ENCODE data around the gene CHMP5.

The CHMP5 gene

GRCh38 chr9:33232815-33233214 lies 32.0 kb upstream of the CHMP5 start:
- H3K4ac ChIP-seq (ENCODE audit: low read length), result no peak overlapping the region
- H3K4me3 ChIP-seq (ENCODE audit: low read length in 2 of 2), result no peak overlapping the region
- peaks cover 0 to 21% (median 3%) of the 10 kb centered on the region in 3 experiments for H3K27me3 ChIP-seq (ENCODE audit: control insufficient read depth in 3 of 3, insufficient read depth in 3 of 3, low read depth in 1 of 3, low read length in 3 of 3)
- no peak overlapping the region for H3K4me2 ChIP-seq (ENCODE audit: insufficient read depth, low read length, poor library complexity, severe bottlenecking)
- DNase-seq (ENCODE audit: low spot score), result no peak
- no peaks in the 10 kb centered on the region for H3K9me3 ChIP-seq (replicated peaks in 1 of 2; ENCODE audit: control insufficient read depth in 2 of 2, insufficient read depth in 1 of 2, low read depth in 1 of 2, low read length in 2 of 2)
- no peak overlapping the region for H4K8ac ChIP-seq (ENCODE audit: low read depth, low read length)
- H2AFZ ChIP-seq (ENCODE audit: low read length), result no peak overlapping the region
- no peak overlapping the region for H2AK5ac ChIP-seq (ENCODE audit: low read depth, low read length)
- no peak overlapping the region for H3K23ac ChIP-seq (ENCODE audit: low read depth, low read length, poor library complexity)
- no peak overlapping the region for H2BK15ac ChIP-seq (ENCODE audit: low read length)
- no peaks in the 10 kb centered on the region for H3K79me1 ChIP-seq (ENCODE audit: low read depth, low read length)
- H3K4me1 ChIP-seq (ENCODE audit: control insufficient read depth in 2 of 2, insufficient read depth in 1 of 2, low read depth in 1 of 2, low read length in 2 of 2), result peaks cover 0 to 2% of the 10 kb centered on the region in 2 donors
- no peaks in the 10 kb centered on the region for H3K36me3 ChIP-seq (replicated peaks in 1 of 2; ENCODE audit: control insufficient read depth in 2 of 2, insufficient read depth in 2 of 2, low read length in 2 of 2)
- H3K27ac ChIP-seq (replicated peaks; ENCODE audit: low read length), result no peak overlapping the region
- no peak overlapping the region for H3K9ac ChIP-seq (ENCODE audit: low read depth, low read length, poor library complexity)
- no peak overlapping the region for H2BK12ac ChIP-seq (ENCODE audit: low read length)
- no peak overlapping the region for H2BK5ac ChIP-seq (ENCODE audit: low read length)
- WGBS, 2 donors (ENCODE audit: extremely low coverage in 2 of 2, insufficient read length in 2 of 2, insufficient replicate concordance in 1 of 2), result no CpG with 5 or more reads among the region's 6 CpGs
- H3K18ac ChIP-seq (ENCODE audit: low read length), result no peak overlapping the region
- no peak overlapping the region for H4K91ac ChIP-seq (ENCODE audit: low read depth, low read length, poor library complexity)
- H2BK120ac ChIP-seq (ENCODE audit: low read depth, low read length), result no peak overlapping the region
- no peak overlapping the region for H3K14ac ChIP-seq (ENCODE audit: low read length)

DNA sequence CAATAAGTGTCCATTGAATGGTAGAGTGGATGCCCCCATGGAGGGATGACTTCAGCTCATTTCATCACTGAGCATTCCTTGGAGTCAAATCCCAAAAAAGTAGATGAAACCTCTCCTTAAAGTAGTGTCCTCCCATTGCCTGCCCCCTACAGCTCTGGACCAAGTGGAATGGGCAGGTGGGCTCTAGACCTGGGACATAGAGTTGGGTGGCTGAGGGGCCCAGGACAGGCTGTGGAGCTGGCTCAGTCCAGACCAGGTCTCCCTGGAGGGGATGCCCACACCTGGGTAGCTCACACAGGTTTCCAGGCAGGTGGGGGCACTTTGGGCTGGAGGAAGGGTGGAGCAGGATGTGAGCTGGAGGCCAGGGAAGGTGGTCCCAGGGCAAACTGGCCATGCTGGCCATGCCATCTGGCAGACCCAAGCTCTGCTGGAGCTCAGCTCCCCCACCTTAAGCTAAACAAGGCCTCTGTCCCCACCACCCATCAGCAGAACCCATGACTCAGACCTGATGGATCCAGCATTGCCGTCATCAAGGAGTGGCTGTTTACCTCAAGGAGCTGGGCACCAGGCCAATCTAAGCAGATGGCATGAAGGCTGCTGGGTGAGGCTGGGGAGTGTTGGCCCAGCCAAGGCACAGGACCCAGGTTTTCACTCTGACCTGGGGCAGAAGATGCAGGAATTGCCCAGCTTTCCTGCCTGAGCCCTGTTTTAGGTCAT lies 31.1 kb upstream of the CHMP5 start:
- H3K4ac ChIP-seq (ENCODE audit: low read length), result peak overlapping the region; percentile 17
- H2AK5ac ChIP-seq (ENCODE audit: low read depth, low read length), result no peak overlapping the region
- no peak overlapping the region for H3K18ac ChIP-seq (ENCODE audit: low read length)
- no peak for DNase-seq (ENCODE audit: low spot score)
- H4K91ac ChIP-seq (ENCODE audit: low read depth, low read length, poor library complexity), result no peak overlapping the region
- H2BK12ac ChIP-seq (ENCODE audit: low read length), result no peak overlapping the region
- no peak overlapping the region for H3K14ac ChIP-seq (ENCODE audit: low read length)
- no peak overlapping the region for H2AFZ ChIP-seq (ENCODE audit: low read length)
- no peaks in the 10 kb centered on the region for H3K9me3 ChIP-seq (replicated peaks in 1 of 2; ENCODE audit: control insufficient read depth in 2 of 2, insufficient read depth in 1 of 2, low read depth in 1 of 2, low read length in 2 of 2)
- H3K9ac ChIP-seq (ENCODE audit: low read depth, low read length, poor library complexity), result no peak overlapping the region
- no peaks in the 10 kb centered on the region for H3K36me3 ChIP-seq (replicated peaks in 1 of 2; ENCODE audit: control insufficient read depth in 2 of 2, insufficient read depth in 2 of 2, low read length in 2 of 2)
- no peak overlapping the region for H3K27ac ChIP-seq (replicated peaks; ENCODE audit: low read length)
- H3K4me3 ChIP-seq (ENCODE audit: low read length in 2 of 2), result no peak overlapping the region
- no peak overlapping the region for H2BK5ac ChIP-seq (ENCODE audit: low read length)
- no peaks in the 10 kb centered on the region for H3K79me1 ChIP-seq (ENCODE audit: low read depth, low read length)
- no CpG with 5 or more reads among the region's 1 CpG for WGBS, 2 donors (ENCODE audit: extremely low coverage in 2 of 2, insufficient read length in 2 of 2, insufficient replicate concordance in 1 of 2)
- H4K8ac ChIP-seq (ENCODE audit: low read depth, low read length), result no peak overlapping the region
- no peak overlapping the region for H2BK120ac ChIP-seq (ENCODE audit: low read depth, low read length)
- peak overlapping the region; percentile 20 for H3K23ac ChIP-seq (ENCODE audit: low read depth, low read length, poor library complexity)
- H3K27me3 ChIP-seq (ENCODE audit: control insufficient read depth in 3 of 3, insufficient read depth in 3 of 3, low read depth in 1 of 3, low read length in 3 of 3), result peaks cover 0 to 11% (median 3%) of the 10 kb centered on the region in 3 experiments
- H3K4me1 ChIP-seq (ENCODE audit: control insufficient read depth in 2 of 2, insufficient read depth in 1 of 2, low read depth in 1 of 2, low read length in 2 of 2), result peaks cover 0 to 2% of the 10 kb centered on the region in 2 donors
- no peak overlapping the region for H2BK15ac ChIP-seq (ENCODE audit: low read length)
- no peak overlapping the region for H3K4me2 ChIP-seq (ENCODE audit: insufficient read depth, low read length, poor library complexity, severe bottlenecking)

GRCh38 chr9:33234511-33235467 lies 30.1 kb upstream of the CHMP5 start:
- no CpG with 5 or more reads among the region's 9 CpGs for WGBS, 2 donors (ENCODE audit: extremely low coverage in 2 of 2, insufficient read length in 2 of 2, insufficient replicate concordance in 1 of 2)
- no peak overlapping the region for H4K8ac ChIP-seq (ENCODE audit: low read depth, low read length)
- no peak overlapping the region for H3K4me3 ChIP-seq (ENCODE audit: low read length in 2 of 2)
- H2BK5ac ChIP-seq (ENCODE audit: low read length), result no peak overlapping the region
- no peak overlapping the region for H2BK12ac ChIP-seq (ENCODE audit: low read length)
- H3K14ac ChIP-seq (ENCODE audit: low read length), result no peak overlapping the region
- H2AK5ac ChIP-seq (ENCODE audit: low read depth, low read length), result no peak overlapping the region
- peaks cover 0 to 2% of the 10 kb centered on the region in 2 donors for H3K4me1 ChIP-seq (ENCODE audit: control insufficient read depth in 2 of 2, insufficient read depth in 1 of 2, low read depth in 1 of 2, low read length in 2 of 2)
- peaks cover 0 to 11% (median 3%) of the 10 kb centered on the region in 3 experiments for H3K27me3 ChIP-seq (ENCODE audit: control insufficient read depth in 3 of 3, insufficient read depth in 3 of 3, low read depth in 1 of 3, low read length in 3 of 3)
- no peak overlapping the region for H4K91ac ChIP-seq (ENCODE audit: low read depth, low read length, poor library complexity)
- H3K36me3 ChIP-seq (replicated peaks in 1 of 2; ENCODE audit: control insufficient read depth in 2 of 2, insufficient read depth in 2 of 2, low read length in 2 of 2), result no peaks in the 10 kb centered on the region
- H2BK120ac ChIP-seq (ENCODE audit: low read depth, low read length), result no peak overlapping the region
- no peak overlapping the region for H2BK15ac ChIP-seq (ENCODE audit: low read length)
- H3K4me2 ChIP-seq (ENCODE audit: insufficient read depth, low read length, poor library complexity, severe bottlenecking), result no peak overlapping the region
- H3K9ac ChIP-seq (ENCODE audit: low read depth, low read length, poor library complexity), result no peak overlapping the region
- H3K9me3 ChIP-seq (replicated peaks in 1 of 2; ENCODE audit: control insufficient read depth in 2 of 2, insufficient read depth in 1 of 2, low read depth in 1 of 2, low read length in 2 of 2), result no peaks in the 10 kb centered on the region
- H3K79me1 ChIP-seq (ENCODE audit: low read depth, low read length), result no peaks in the 10 kb centered on the region
- H2AFZ ChIP-seq (ENCODE audit: low read length), result no peak overlapping the region
- no peak overlapping the region for H3K27ac ChIP-seq (replicated peaks; ENCODE audit: low read length)
- no peak overlapping the region for H3K23ac ChIP-seq (ENCODE audit: low read depth, low read length, poor library complexity)
- H3K4ac ChIP-seq (ENCODE audit: low read length), result no peak overlapping the region
- no peak for DNase-seq (ENCODE audit: low spot score)
- no peak overlapping the region for H3K18ac ChIP-seq (ENCODE audit: low read length)

- H3K9me3 ChIP-seq (replicated peaks in 1 of 2; ENCODE audit: control insufficient read depth in 2 of 2, insufficient read depth in 1 of 2, low read depth in 1 of 2, low read length in 2 of 2), result no peaks in the 10 kb centered on the region
- no peak overlapping the region for H3K9ac ChIP-seq (ENCODE audit: low read depth, low read length, poor library complexity)
- H3K27me3 ChIP-seq (ENCODE audit: control insufficient read depth in 3 of 3, insufficient read depth in 3 of 3, low read depth in 1 of 3, low read length in 3 of 3), result peaks cover 0 to 11% (median 3%) of the 10 kb centered on the region in 3 experiments
- no peak overlapping the region for H2BK12ac ChIP-seq (ENCODE audit: low read length)
- H2AK5ac ChIP-seq (ENCODE audit: low read depth, low read length), result no peak overlapping the region
- H3K4me3 ChIP-seq (ENCODE audit: low read length in 2 of 2), result no peak overlapping the region
- H3K23ac ChIP-seq (ENCODE audit: low read depth, low read length, poor library complexity), result no peak overlapping the region
- H3K79me1 ChIP-seq (ENCODE audit: low read depth, low read length), result no peaks in the 10 kb centered on the region
- no peak overlapping the region for H2AFZ ChIP-seq (ENCODE audit: low read length)
- no peak overlapping the region for H3K4ac ChIP-seq (ENCODE audit: low read length)
- WGBS, 2 donors (ENCODE audit: extremely low coverage in 2 of 2, insufficient read length in 2 of 2, insufficient replicate concordance in 1 of 2), result no CpG with 5 or more reads among the region's 3 CpGs
- H4K91ac ChIP-seq (ENCODE audit: low read depth, low read length, poor library complexity), result no peak overlapping the region
- H4K8ac ChIP-seq (ENCODE audit: low read depth, low read length), result no peak overlapping the region
- H3K4me1 ChIP-seq (ENCODE audit: control insufficient read depth in 2 of 2, insufficient read depth in 1 of 2, low read depth in 1 of 2, low read length in 2 of 2), result peaks cover 0 to 2% of the 10 kb centered on the region in 2 donors
- H3K18ac ChIP-seq (ENCODE audit: low read length), result no peak overlapping the region
- no peak overlapping the region for H3K27ac ChIP-seq (replicated peaks; ENCODE audit: low read length)
- no peaks in the 10 kb centered on the region for H3K36me3 ChIP-seq (replicated peaks in 1 of 2; ENCODE audit: control insufficient read depth in 2 of 2, insufficient read depth in 2 of 2, low read length in 2 of 2)
- no peak overlapping the region for H2BK120ac ChIP-seq (ENCODE audit: low read depth, low read length)
- H2BK5ac ChIP-seq (ENCODE audit: low read length), result no peak overlapping the region
- no peak overlapping the region for H3K4me2 ChIP-seq (ENCODE audit: insufficient read depth, low read length, poor library complexity, severe bottlenecking)
- no peak for DNase-seq (ENCODE audit: low spot score)
- no peak overlapping the region for H2BK15ac ChIP-seq (ENCODE audit: low read length)
- H3K14ac ChIP-seq (ENCODE audit: low read length), result no peak overlapping the region
Observed at GRCh38 chr9:33236571-33236970, 28.3 kb upstream of the CHMP5 start.

All from neuronal stem cell (in vitro differentiated cells).